ENCODE measurements around the gene LEF1.

Gene LEF1

GRCh38 chr4:107997794-107998193 lies 170.9 kb downstream of the LEF1 start:
- DNase-seq (ENCODE audit: low read depth in 2 of 2) = no peak

All from stimulated activated CD8-positive, alpha-beta memory T cell treated with anti-CD3 and anti-CD28 coated beads, Interleukin-15, amount 100 ng/mL, for 48 hours (primary cell).